ENCODE results near the gene VPS35L. TPM values are rescaled to one million over a fixed set of nuclear protein-coding genes. Genes with fewer than 3 reads are reported as not detected.

VPS35L gene
- total RNA-seq, 1 donor from 2014 or later: 45.9 TPM

DNA sequence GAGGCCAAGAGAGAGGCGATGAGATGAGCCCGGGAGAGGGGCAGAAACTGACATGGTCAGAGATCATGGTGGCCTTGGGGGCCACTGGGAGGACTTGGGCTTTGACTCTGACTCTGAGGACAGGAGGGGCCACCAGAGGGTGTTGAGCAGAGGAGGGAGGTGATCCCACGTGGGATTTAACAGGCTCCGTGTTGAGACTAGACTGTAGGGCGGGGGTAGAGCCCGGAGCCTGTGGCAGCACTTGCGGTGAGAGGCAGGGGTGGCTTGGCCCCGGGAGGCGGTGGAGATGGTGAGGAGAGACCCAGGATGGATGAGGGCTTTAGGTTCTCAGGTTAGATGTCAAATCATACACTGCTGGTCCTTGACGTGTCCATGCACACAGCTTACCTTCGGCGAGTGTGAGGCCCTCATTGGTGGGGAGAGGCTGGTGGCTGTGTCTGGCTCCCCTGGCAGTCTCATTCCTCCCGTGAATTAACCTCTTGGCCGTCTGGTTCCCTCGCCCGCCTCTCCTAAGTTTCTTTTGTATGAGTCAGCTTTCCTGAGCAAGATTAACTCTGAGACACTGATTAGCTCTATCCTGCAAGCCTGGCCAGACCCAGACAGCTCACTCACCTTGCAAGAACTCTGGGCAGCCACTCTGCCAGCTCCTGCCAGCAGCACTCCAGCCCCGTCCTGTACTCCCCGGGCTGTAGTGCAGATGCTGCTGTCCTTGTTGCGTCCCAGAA, 39.7 kb downstream of the VPS35L start:
- TF ChIP-seq, protein P1, sequence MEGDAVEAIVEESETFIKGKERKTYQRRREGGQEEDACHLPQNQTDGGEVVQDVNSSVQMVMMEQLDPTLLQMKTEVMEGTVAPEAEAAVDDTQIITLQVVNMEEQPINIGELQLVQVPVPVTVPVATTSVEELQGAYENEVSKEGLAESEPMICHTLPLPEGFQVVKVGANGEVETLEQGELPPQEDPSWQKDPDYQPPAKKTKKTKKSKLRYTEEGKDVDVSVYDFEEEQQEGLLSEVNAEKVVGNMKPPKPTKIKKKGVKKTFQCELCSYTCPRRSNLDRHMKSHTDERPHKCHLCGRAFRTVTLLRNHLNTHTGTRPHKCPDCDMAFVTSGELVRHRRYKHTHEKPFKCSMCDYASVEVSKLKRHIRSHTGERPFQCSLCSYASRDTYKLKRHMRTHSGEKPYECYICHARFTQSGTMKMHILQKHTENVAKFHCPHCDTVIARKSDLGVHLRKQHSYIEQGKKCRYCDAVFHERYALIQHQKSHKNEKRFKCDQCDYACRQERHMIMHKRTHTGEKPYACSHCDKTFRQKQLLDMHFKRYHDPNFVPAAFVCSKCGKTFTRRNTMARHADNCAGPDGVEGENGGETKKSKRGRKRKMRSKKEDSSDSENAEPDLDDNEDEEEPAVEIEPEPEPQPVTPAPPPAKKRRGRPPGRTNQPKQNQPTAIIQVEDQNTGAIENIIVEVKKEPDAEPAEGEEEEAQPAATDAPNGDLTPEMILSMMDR (IDR thresholded peaks at IDR 0.05): no peak
- Histone ChIP-seq H3K4me1 (no peaks in the 10 kb centered on the region), H3K27ac (no peak overlapping the region), H3K27me3 (ENCODE audit: low read depth) (no peaks in the 10 kb centered on the region), H3K9me3 (no peaks in the 10 kb centered on the region), H3K4me3 (no peak overlapping the region), H3K36me3 (peaks cover 88% of the 10 kb centered on the region)
- DNase-seq (no peak), ATAC-seq (peak in 1 of 2 donors; percentile 68)
- intact Hi-C loops (cut with DNase I): no loop called here

- intact Hi-C loops (cut with DNase I): no loop called here
- ATAC-seq: no peak
Observed at GRCh38 chr16:19598805-19599510, 43.5 kb downstream of the VPS35L start.

GRCh38 chr16:19599968-19600716, 44.6 kb downstream of the VPS35L start:
- no peak overlapping the region for H3K27ac ChIP-seq
- ATAC-seq (no peak), DNase-seq (no peak)
- H3K36me3 ChIP-seq: peaks cover 88% of the 10 kb centered on the region
- H3K9me3 ChIP-seq: no peaks in the 10 kb centered on the region
- H3K27me3 ChIP-seq (ENCODE audit: low read depth): no peaks in the 10 kb centered on the region
- H3K4me3 ChIP-seq: no peak overlapping the region
- TF ChIP-seq, protein P1 (IDR thresholded peaks at IDR 0.05): no peak
- no peaks in the 10 kb centered on the region for H3K4me1 ChIP-seq
- intact Hi-C loops (cut with DNase I): no loop called here

More at GRCh38 chr16:19598805-19599510, 43.5 kb downstream of the VPS35L start:
- Histone ChIP-seq H3K4me3 (no peak overlapping the region), H3K36me3 (peaks cover 90% of the 10 kb centered on the region), H3K9me3 (no peaks in the 10 kb centered on the region), H3K27ac (no peak overlapping the region), H3K4me1 (no peaks in the 10 kb centered on the region), H3K27me3 (ENCODE audit: low read depth) (no peaks in the 10 kb centered on the region)
- no peak for DNase-seq
- TF ChIP-seq, protein P1 (IDR thresholded peaks at IDR 0.05): no peak

DNA sequence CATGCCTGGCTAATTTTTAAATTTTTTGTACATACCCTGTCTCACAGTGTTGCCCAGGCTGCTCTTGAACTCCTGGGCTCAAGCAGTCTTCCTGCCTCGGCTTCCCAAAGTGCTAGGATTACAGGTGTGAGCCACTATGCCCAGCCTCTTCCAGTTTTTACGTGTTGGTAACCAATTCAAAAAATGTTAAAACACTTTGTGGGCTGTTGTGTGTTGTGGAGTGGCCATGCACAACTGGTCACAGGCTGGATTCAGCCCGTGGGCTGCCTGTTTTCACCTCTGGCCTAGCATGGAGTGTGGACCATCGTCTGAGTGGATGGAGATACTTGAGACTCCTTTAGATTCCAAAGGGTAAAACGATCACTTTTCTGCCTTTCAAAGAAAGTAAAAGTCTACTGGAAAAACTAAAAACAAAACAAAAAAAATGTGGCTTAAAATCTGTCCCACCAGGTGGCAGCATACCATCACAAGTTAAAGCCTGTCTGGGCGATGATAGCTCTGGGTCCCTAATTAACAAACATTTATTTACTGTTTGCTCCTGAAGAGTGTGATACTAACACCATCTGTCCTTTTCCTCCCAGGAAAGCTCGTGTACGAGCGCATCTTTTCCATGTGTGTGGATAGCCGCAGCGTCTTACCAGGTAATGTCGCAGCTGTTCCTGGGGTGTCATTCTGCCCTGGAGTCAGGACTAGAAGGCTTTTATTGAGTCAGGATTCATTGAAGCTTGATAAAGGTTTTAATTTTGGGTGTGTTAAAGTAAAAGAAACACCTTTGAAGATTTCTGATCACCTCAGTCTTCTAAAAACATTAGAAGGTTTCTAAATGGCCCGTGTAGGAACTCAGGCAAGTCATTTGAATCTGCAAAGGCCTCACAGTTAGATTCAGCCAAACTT, 45.8 kb downstream of the VPS35L start:
- intact Hi-C loops (cut with DNase I): no loop called here
- ATAC-seq: no peak
- no peak for DNase-seq
- Histone ChIP-seq H3K27me3 (ENCODE audit: low read depth) (no peaks in the 10 kb centered on the region), H3K4me1 (no peaks in the 10 kb centered on the region), H3K9me3 (no peaks in the 10 kb centered on the region), H3K36me3 (peaks cover 81% of the 10 kb centered on the region), H3K27ac (no peak overlapping the region), H3K4me3 (no peak overlapping the region)
- TF ChIP-seq, protein P1 (IDR thresholded peaks at IDR 0.05): peak; percentile 58

DNA sequence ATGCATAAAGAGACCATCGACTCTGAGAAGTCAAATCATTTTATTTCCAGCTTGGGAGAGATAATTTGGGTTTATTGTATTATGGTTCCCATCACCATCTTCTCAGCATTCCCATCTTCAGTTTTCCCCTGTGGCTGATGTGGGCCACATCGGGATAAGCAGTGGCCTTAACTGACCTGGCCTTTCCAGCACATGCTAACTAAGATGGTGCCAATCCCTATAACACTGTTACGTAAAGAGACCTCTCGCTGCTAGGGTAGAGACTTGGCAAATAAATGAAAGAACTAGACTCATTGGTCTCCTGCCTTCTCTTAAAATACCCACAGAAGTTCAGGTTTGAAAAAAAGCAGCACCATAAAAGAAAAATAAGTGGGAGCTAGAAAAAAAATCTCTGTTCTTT, 49.4 kb downstream of the VPS35L start:
- no peak for ATAC-seq
- intact Hi-C loops (cut with DNase I): no loop called here

More for the DNA sequence above, 49.4 kb downstream of the VPS35L start:
- Histone ChIP-seq H3K36me3 (peaks cover 79% of the 10 kb centered on the region), H3K4me3 (no peak overlapping the region), H3K27me3 (ENCODE audit: low read depth) (no peaks in the 10 kb centered on the region), H3K9me3 (no peaks in the 10 kb centered on the region), H3K4me1 (no peaks in the 10 kb centered on the region), H3K27ac (no peak overlapping the region)
- no peak for DNase-seq
- TF ChIP-seq, protein P1 (IDR thresholded peaks at IDR 0.05): no peak

All from lower lobe of right lung (tissue), 2 donors.